NCI-H2171 treated with DMSO at 0.1 percent for 48 hours (cell line): ENCODE results near the gene CARNS1.
"Not testable (repeated sequence)": the region's sequence is repeated elsewhere in the genome, so short reads cannot be mapped to it uniquely, and the experiment has no call there.

Experiments
- DNase-seq: peaks from one replicate; lab custom pipeline; 2025; lab: John Stamatoyannopoulos, UW

CARNS1 gene

GRCh38 chr11:67409781-67410368, 5.6 kb upstream of the CARNS1 start:
- DNase-seq, result no peak

GRCh38 chr11:67410369-67410831, 5.1 kb upstream of the CARNS1 start:
- DNase-seq, result no peak

- DNase-seq, result no peak
Measured at GRCh38 chr11:67410984-67411784, 4.3 kb upstream of the CARNS1 start.

- no peak for DNase-seq
Measured at GRCh38 chr11:67411785-67412152, 3.7 kb upstream of the CARNS1 start.

GRCh38 chr11:67412495-67413179, 2.8 kb upstream of the CARNS1 start:
- DNase-seq, result no peak

- DNase-seq, result no peak
Measured at GRCh38 chr11:67413266-67413849, 2.1 kb upstream of the CARNS1 start.

- DNase-seq, result no peak
Measured at GRCh38 chr11:67416416-67417335, 1.2 kb downstream of the CARNS1 start.

- DNase-seq, result no peak
Measured at GRCh38 chr11:67417425-67417824, 1.9 kb downstream of the CARNS1 start.

GRCh38 chr11:67418476-67419281, 3.2 kb downstream of the CARNS1 start:
- no peak for DNase-seq

- DNase-seq, result no peak
Measured at GRCh38 chr11:67419325-67420049, 4.0 kb downstream of the CARNS1 start.

GRCh38 chr11:67420147-67420645, 4.7 kb downstream of the CARNS1 start:
- DNase-seq, result peak; percentile 32

- peak; percentile 92 for DNase-seq
Measured at GRCh38 chr11:67420646-67421429, 5.4 kb downstream of the CARNS1 start.

- no peak for DNase-seq
Measured at GRCh38 chr11:67421430-67422031, 6.1 kb downstream of the CARNS1 start.

- no peak for DNase-seq
Measured at GRCh38 chr11:67422891-67423290, 7.4 kb downstream of the CARNS1 start.

- DNase-seq, result no peak
Measured at GRCh38 chr11:67423466-67423865, 8.0 kb downstream of the CARNS1 start.

- DNase-seq, result no peak
Measured at GRCh38 chr11:67423891-67424613, 8.6 kb downstream of the CARNS1 start.

- DNase-seq, result not testable (repeated sequence)
Measured at GRCh38 chr11:67427364-67427859, 11.9 kb downstream of the CARNS1 start.
